GM15510 (cell line): ENCODE measurements around the gene CARD10.

Experiments used
- POLR2A ChIP-seq: IDR thresholded peaks from 3 replicates; pipeline ENCODE4 v1.6.1; 2011; ENCODE audit warnings: borderline replicate concordance; ENCODE audit not compliant: insufficient read length; ENCODE audit errors: extremely low read depth

Gene CARD10

DNA sequence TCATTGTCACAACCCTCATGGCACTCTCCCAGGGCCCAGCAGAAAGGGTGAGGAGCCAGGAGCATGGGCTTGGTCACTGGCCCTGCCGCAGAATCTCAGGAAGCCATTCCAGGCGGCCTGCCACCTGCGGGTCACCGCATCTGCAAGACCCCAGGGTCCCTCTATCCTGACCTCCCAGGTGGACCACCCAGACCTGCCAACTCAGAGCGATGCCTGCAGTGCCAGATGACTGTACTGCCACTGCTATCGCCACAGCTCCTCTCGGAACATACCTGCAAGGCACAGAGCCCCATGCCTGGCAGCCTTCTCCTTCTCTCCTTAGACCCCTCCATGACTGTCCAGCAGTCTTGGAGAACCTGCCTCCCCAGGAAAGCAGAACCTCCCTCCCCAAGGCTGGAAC, 65.5 kb downstream of the CARD10 start:
- TF ChIP-seq POLR2A = no peak

DNA sequence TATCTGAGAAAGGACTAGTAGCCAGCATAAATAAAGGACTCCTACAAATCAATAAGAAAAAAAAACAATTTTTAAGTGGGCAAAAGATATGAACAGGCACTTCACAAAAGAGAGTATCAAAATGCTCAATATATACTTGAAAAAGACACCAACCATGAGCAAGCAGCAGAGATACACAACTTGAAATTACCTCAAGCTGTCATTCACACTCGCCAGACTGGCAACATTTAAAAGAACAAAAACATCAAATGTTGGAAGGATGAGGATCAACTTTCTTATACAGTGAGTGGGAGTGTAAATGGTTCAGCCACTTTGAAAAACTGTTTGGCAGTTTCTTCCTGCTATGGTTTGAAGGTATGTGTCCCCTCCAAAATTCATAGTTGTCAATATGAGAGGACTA, 68.0 kb downstream of the CARD10 start:
- TF ChIP-seq POLR2A = no peak

DNA sequence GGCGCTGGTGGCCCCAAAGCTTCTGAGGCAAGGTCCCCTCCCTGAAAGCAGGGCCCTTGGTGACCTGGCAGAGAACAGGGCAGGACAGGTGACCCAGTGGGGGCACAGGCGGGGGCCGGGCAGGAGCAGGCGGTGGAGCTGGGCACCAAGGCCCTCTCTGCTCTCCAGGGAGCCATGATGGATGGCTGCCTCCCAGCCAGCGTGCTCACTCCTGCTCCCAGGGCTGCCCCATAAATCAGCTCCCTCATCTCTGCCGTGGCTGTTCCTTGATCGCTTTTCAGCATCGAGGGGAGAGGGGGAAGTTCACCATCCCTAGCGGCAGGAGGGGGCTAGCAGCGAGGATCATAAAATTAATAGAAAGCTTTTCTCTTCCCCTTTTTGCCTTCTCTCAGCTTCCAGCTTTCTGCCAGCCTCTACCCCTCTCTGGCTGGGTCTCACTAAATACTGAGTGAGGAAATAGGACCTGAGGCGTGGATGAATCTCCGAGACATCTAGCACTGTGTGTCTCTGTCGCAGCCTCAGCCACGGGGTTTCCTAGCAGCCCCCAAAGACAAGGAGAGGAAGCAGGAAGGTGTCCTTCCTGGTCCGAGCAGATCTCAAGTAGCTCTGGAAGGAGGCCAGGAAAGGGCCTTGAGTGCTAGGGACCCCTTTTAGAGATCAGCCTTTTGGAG, 69.7 kb downstream of the CARD10 start:
- no peak for TF ChIP-seq POLR2A

DNA sequence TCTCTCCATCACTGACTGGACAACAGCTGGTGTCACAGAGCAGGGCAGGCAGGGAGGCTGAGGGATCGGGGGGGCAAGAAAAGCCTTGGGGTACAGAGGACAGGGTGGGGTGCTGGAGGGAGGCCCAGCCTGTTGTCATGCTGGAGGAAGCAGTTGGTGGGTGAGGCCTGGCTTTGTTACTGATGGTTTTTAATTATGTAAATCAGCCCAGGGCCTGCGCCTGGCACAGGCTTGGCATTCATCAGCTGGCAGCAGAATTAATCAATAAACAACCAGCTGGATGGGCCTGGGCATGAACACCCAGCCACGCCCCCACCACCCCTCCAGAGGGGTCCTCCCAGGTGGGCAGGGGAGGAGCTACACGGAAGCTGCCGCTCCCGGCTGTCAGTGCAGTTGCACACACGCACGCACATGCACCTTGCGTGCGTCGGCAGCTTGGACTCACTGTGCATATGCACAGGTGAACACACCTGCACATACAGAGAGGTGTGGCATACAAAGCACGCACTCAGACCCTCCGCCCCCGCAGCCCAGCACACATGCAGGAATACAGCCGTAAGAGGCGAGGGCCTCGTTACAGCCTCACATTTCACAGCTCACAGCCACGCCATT, 70.6 kb downstream of the CARD10 start:
- no peak for TF ChIP-seq POLR2A

DNA sequence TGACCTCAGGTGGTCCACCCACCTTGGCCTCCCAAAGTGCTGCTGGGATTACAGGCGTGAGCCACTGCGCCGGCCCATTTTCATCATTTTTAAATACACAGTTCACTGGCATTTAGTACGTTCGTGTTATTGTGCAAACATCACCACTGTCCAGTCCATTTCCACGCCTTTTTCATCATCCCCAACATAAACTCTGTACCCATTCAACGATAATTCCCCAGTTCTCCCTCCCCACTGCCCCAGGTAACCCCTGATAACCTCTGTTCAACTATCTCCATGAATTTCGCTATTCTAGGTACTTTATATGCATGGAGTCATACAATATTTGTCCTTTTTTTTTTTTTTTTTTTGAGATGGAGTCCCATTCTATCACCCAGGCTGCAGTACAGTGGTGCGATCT, 73.7 kb downstream of the CARD10 start:
- no peak for TF ChIP-seq POLR2A

DNA sequence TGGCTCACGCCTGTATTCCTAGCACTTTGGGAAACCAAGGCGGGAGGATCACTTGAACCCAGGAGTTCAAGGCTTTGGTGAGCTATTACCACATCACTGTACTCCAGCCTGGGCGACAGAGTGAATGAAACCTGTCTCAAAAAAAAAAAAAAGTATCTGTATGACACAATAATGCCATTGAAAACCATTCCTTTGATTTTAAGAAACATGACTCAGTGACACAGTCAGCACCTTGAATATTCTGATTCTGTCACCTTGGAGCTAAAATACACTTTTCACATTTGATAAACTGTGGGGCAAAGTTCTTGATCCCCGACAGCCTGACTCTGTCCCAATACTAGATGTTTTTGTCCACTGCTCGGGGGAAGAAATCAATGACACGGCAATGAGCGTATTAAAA, 75.2 kb downstream of the CARD10 start:
- TF ChIP-seq POLR2A = no peak

DNA sequence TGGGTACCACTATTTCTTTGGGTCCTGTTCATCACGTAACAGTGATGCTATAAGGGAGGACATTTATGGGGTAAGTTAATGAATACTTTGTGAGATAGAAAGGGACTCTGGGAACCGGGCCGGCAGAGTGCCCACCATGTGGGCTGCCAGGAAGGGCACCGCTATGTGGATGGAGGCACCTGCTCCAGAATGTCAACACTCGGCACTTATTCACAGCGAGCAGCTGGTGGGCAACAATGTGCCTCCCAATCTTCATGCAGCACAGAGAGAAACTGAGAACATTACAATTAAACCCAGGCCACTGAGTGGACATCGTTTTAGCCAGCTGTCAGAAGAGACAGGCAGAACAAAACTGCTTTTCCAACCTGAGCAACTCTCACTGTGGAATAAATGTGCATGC, 76.1 kb downstream of the CARD10 start:
- no peak for TF ChIP-seq POLR2A

DNA sequence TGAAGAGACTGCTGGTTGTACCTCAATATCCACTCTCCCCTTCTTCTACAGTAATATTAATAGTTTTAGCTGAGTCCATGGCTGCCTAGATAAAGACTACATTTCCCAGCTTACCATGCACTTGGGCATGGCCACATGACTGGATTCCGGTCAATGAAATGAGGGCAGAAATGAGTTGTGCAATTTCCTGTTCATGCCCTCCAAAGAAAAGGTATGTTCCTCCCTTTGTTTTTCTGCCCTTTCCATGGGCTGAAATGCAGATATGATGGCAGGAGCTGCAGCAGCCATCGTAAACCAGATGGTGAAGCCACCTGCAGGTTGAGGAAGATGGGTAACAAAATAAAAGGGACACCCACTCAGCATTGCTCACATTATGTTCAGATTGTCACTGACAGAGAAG, 76.7 kb downstream of the CARD10 start:
- TF ChIP-seq POLR2A = no peak

DNA sequence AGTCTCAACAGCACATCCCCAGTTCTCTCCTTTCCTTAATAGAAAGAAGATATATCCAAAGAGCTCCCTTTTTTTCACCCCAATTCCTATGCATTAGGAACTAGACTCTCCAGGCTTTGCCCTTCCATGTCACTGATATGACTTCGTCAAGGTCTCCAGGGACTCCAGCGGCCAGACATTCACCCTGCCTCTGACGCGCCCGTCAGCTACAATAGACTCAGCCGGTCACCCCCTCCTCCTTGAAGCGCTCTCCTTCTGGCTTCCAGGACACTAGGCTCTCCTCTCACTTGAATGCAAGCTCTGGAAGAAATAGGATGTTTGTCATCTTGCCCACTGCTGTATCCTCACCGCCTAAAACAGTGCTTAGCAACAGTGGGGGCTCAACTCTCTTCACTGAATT, 77.1 kb downstream of the CARD10 start:
- TF ChIP-seq POLR2A = no peak

DNA sequence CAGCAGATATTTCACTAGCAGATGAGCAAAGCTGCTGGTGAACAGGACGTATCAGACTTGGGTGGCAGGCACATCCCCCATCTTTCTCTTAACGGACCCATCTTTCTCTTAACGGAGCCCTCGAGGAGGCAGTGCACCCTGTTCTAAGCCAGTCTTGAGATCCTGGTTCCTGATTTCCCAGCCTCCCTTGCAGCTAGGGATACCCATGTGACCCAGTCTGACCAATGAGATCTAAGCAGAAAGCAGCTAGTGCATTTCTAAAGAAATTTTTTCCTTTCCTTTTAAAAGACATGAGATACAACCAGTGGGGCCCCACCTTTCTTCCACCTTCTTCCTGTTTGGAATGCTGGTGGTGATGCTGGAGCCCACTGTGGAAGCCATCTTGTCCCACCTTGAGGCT, 78.3 kb downstream of the CARD10 start:
- no peak for TF ChIP-seq POLR2A
